HG03354 (cell line): ENCODE measurements around the gene CDH3.

Experiments used
- ATAC-seq: cut with Tn5 transposase; IDR thresholded peaks from one replicate; pipeline ENCODE4 v1.9.1; 2021; ENCODE audit warnings: mild to moderate bottlenecking; ENCODE audit not compliant: unreplicated experiment, poor library complexity, severe bottlenecking

Gene CDH3

DNA sequence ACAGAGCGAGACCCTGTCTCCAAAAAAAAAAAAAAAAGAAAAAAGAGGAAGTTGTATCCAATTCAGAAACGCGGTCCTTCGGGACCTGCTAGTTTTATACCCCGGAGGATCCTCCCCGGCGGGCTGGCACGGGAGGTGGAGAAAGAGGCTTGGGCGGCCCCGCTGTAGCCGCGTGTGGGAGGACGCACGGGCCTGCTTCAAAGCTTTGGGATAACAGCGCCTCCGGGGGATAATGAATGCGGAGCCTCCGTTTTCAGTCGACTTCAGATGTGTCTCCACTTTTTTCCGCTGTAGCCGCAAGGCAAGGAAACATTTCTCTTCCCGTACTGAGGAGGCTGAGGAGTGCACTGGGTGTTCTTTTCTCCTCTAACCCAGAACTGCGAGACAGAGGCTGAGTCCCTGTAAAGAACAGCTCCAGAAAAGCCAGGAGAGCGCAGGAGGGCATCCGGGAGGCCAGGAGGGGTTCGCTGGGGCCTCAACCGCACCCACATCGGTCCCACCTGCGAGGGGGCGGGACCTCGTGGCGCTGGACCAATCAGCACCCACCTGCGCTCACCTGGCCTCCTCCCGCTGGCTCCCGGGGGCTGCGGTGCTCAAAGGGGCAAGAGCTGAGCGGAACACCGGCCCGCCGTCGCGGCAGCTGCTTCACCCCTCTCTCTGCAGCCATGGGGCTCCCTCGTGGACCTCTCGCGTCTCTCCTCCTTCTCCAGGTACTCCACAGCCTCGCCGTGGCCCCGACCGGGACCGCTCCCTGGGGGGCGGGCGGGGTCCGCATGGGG, at the start of gene CDH3:
TSS of gene CDH3 (plus strand) at position 596 of the 779 bp plus-strand sequence. CDS start at position 666, 70 bp downstream.
- no peak for ATAC-seq

DNA sequence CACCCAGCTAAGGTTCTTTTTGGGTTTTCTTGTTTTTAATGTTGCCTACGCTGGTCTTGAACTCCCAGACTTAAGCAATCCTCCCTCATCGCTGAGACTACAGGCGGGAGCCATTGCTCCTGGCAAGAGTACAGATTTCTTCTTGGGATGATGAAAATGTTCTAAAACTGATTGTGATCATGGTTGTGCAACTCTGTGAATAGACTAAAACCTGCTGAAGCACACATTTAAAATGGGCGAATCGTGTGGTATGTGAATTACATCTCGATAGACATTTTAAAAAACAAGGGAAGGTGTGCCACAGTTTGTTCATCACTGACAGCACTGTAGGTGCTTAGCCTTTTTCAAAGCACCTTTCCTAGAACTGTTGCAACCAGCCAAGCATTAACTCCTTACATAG, 48.8 kb upstream of the CDH3 start:
- no peak for ATAC-seq

GRCh38 chr16:68599586-68599985, 45.5 kb upstream of the CDH3 start:
- ATAC-seq, result no peak

GRCh38 chr16:68605746-68606145, 39.4 kb upstream of the CDH3 start:
- no peak for ATAC-seq

DNA sequence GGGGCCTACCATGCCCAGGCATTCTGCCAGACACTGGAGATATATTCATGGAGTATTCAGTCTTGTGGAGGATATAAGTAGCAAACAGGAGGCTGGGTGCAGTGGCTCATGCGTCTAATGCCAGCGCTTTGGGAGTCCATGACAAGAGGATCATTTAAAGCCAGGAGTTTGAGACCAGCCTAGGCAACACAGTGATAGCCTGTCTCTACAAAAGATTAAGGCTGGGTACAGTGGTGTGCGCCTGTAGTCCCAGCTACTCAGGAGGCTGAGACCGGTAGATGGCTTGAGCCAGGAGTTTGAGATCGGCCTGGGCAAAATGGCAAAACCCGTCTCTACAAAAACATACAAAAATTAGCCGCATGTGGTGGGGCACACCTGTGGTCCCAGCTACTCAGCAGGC, 37.7 kb upstream of the CDH3 start:
- no peak for ATAC-seq

DNA sequence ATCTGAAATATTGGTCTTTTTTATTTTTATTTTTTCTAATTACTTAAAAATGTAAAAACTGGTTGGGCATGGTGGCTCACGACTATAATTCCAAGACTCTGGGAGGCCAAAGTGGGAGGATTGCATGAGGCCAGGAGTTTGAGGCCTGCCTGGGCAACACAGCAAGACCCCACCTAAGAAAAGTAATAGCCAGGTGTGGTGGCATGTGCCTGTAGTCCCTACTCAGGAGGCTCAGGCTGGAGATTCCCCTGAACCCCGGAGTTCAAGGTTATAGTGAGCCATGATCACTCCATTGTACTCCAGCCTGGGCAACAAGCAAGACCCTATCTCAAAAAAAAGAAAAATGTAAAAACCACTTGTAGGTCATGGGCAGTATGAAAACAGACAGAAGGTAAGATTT, 36.8 kb upstream of the CDH3 start:
- no peak for ATAC-seq

GRCh38 chr16:68612996-68613395, 32.1 kb upstream of the CDH3 start:
- ATAC-seq, result no peak

- ATAC-seq, result no peak
These were observed 27.4 kb upstream of the CDH3 start for GRCh38 chr16:68617734-68618133.

DNA sequence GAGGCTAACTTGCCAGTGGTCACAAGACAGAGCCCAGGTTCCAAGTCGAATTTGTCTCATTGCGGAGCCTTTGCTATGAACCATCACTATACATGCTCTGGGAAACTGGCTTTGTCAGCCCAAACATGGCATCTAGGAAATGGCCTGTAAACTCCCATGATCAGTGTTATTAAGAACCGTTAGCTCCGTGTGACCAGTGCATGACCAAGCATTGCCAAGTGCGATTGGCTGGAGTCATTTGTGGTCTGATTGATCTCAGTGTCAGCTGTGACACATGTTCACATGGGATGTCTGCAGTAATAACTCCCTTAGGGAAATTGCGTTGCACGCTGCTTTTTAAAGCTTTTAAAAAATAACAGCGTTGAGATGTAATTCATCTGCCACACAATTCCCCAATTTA, 18.6 kb upstream of the CDH3 start:
- no peak for ATAC-seq

DNA sequence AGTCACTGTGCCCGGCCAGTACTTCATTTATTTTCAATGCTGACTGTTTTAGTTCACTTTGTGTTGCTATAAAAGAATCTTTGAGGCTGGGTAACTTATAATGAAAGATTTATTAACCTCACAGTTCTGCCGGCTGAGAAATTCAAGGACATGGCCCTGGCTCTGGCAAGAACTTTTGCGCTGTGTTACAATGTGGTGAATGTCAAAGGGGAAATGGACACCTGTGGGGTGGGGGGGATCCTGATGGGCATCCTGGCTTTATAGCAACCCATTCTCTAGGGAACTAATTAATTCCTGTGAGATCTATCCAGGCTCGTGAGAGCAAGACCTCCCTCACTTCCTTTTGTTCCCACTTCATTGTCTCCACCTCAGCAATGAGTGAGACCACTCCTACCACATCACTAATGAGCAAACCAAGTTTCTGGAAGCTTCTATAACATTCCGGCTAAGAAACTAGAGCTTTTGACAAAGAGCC, 17.1 kb upstream of the CDH3 start:
- no peak for ATAC-seq

GRCh38 chr16:68629351-68629910, 15.7 kb upstream of the CDH3 start:
- no peak for ATAC-seq

GRCh38 chr16:68636064-68636560, 9.0 kb upstream of the CDH3 start:
- ATAC-seq, result no peak

GRCh38 chr16:68636818-68637217, 8.3 kb upstream of the CDH3 start:
- no peak for ATAC-seq

DNA sequence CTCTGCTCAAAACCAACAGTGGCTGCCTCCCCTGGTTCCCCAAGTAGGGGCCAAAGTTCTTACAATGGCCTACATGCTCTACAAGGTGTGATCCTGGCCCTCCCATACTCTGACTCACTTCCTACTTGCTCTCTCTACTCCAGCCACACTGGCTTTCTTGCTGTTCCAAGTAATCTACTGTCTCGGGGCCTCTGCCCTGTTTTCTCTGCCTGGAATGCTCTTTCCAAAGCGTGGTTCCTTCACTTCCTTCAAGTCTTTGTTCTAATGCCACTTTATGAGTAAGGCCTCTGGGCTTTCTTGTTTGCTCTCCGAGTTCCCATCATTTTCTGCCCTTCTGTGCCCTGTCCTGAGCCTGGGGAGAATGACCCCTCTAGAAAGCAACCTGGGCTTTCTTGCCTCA, 4.1 kb upstream of the CDH3 start:
- no peak for ATAC-seq

DNA sequence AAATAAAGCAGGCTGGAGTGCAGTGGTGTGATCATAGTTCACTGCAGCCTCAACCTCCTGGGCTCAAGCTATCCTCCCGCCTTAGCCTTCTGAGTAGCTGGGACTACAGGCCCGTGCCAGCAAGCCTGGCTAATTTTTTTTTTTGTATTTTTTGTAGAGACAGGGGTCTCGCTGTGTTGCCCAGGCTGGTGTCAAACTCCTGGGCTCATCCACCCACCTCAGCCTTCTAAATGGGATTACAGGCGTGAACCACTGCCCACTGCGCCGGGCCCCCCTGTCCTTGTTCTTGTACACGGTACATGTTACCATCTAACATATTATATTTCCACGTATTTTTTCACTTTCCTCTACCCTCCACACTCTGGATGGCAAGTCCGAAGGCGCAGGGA, 3.1 kb upstream of the CDH3 start:
- no peak for ATAC-seq

GRCh38 chr16:68642436-68643101, 2.5 kb upstream of the CDH3 start:
- no peak for ATAC-seq

DNA sequence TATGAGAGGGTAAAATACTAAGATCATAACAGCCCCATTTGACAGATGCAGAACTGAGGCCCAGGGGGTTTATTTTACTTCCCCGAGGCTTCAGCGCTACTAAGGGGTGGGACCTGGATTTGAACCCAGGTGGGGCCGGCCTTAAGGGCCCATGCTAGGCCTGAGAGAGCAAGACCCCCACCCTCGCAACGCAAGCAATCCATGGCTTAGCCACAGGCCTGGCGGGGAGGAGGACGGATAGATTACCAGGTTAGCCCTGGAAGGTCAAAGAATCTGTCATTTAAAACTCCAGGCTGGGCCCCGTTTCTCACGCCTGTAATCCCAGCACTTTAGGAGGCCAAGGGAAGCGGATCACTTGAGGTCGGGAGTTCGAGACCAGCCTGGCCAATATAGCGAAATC, 1.9 kb upstream of the CDH3 start:
- no peak for ATAC-seq

- no peak for ATAC-seq
These were observed 1.3 kb upstream of the CDH3 start for GRCh38 chr16:68643847-68644246.

DNA sequence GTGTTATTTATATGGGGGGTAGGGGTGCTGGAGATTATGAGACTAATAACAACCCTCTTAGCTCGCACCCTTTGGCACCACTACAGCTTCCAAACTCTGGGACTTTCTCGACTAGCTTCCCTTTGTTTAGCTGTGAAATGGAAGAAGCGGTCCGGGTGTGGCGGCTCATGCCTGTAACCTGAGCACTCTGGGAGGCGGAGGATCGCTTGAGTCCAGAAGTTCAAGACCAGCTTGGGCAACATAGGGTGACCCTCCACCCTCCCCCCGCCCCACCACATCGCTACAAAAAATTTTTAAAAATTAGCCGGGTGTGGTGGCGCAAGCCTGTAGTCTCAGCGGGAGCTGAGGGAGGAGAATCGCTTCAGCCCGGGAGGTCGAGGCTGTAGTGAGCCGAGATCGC, 814 bp upstream of the CDH3 start:
- no peak for ATAC-seq

GRCh38 chr16:68645494-68646388, 631 bp downstream of the CDH3 start:
- ATAC-seq, result no peak
